Panc1 (cell line): ENCODE measurements around the gene FAM163A. TPM values are rescaled to one million over a fixed set of nuclear protein-coding genes. Genes with fewer than 3 reads are reported as not detected.

ENCODE experiments used
- ATAC-seq: fragments of 200-7000 bp; cut with Tn5 transposase; 2 replicates; pipeline ENCODE4 v1.9.1; 2020; ENCODE audit warnings: mild to moderate bottlenecking, moderate library complexity
- BruUV-seq: library from RNA; stranded (reverse); fragments of 400-500 nt; replicated peaks from 2 replicates; lab custom pipeline; 2021; lab: Mats Ljungman, UMichigan
- CTCF ChIA-PET: fragments of 300-600 bp; sonication (Branson Sonifier 250); formaldehyde crosslinking; loops from one replicate; lab custom pipeline; 2022; ENCODE audit warnings: antibody characterized with exemption; lab: Charles Lee
- POLR2A ChIA-PET: fragments of 300-600 bp; sonication (Branson Sonifier 250); formaldehyde crosslinking; loops from one replicate; lab custom pipeline; 2022; ENCODE audit warnings: antibody characterized with exemption; lab: Charles Lee
- DNase-seq: peaks from one replicate; pipeline ENCODE4 v3.0.0-alpha.2; 2010; ENCODE audit warnings: low read depth, low spot score
- H3K27ac ChIP-seq: 2 replicates; pipeline ENCODE4 v1.5.1; 2011; ENCODE audit warnings: mild to moderate bottlenecking, low read length, inconsistent platforms
- H3K27me3 ChIP-seq: fragments of 200-500 bp; sonication (Bioruptor generic); 2 replicates; pipeline ENCODE4 v1.6.0; 2014; ENCODE audit warnings: low read length, inconsistent platforms; ENCODE audit not compliant: control insufficient read depth, insufficient read depth
- H3K36me3 ChIP-seq: fragments of 200-500 bp; sonication (Bioruptor generic); 2 replicates; pipeline ENCODE4 v1.5.1; 2014; ENCODE audit warnings: inconsistent platforms, mild to moderate bottlenecking, low read length, moderate library complexity; ENCODE audit not compliant: control insufficient read depth, insufficient read depth
- H3K4me1 ChIP-seq: 2 replicates; pipeline ENCODE4 v1.5.1; 2011; ENCODE audit warnings: inconsistent platforms, mild to moderate bottlenecking, low read length, moderate library complexity; ENCODE audit not compliant: control insufficient read depth, insufficient read depth
- H3K4me3 ChIP-seq, 2 experiments: 2 replicates each; pipeline ENCODE4 v1.5.1; 2011 to 2012; ENCODE audit warnings: low read depth in 2 of 2, low read length in 2 of 2, mild to moderate bottlenecking in 2 of 2, inconsistent platforms in 1 of 2, moderate library complexity in 1 of 2
- H3K9me3 ChIP-seq: fragments of 200-500 bp; sonication (Bioruptor generic); 2 replicates; pipeline ENCODE4 v1.5.1; 2014; ENCODE audit warnings: low read depth, mild to moderate bottlenecking, inconsistent platforms, low read length, moderate library complexity; ENCODE audit not compliant: control insufficient read depth, insufficient read depth
- CTCF ChIP-seq: fragments of 450-650 bp; IDR thresholded peaks from 2 replicates; pipeline ENCODE4 v1.5.1; 2017; ENCODE audit warnings: mild to moderate bottlenecking
- POLR2AphosphoS5 ChIP-seq: IDR thresholded peaks from 2 replicates; pipeline ENCODE4 v1.6.1; 2012; ENCODE audit warnings: mild to moderate bottlenecking, low read depth, low read length, moderate library complexity
- REST ChIP-seq, 2 experiments: IDR thresholded peaks; 2 replicates each; pipeline ENCODE4 v1.6.1; 2011 to 2012; ENCODE audit warnings: low read depth in 2 of 2, control low read depth in 1 of 2, low read length in 1 of 2, mild to moderate bottlenecking in 1 of 2, moderate library complexity in 1 of 2; ENCODE audit not compliant: insufficient read depth in 1 of 2
- SIN3A ChIP-seq: IDR thresholded peaks from 2 replicates; pipeline ENCODE4 v1.6.1; 2012; ENCODE audit warnings: low read depth, mild to moderate bottlenecking, low read length, moderate library complexity, borderline replicate concordance; ENCODE audit not compliant: insufficient read depth
- TCF7L2 ChIP-seq: IDR thresholded peaks from 2 replicates; pipeline ENCODE4 v1.6.1; 2011; ENCODE audit warnings: mild to moderate bottlenecking, low read depth, low read length, inconsistent platforms
- in situ Hi-C: cut with HindIII; loops from 2 replicates; pipeline ENCODE4 v1.10.0; 2016; ENCODE audit warnings: low sequenced_read_pairs, low pct_unique_long_range_greater_than_20kb
- intact Hi-C: fragments of 100-400 bp; cut with micrococcal nuclease; formaldehyde crosslinking; loops from one replicate; pipeline ENCODE4 v1.10.0; 2022; ENCODE audit not compliant: unreplicated experiment
- total RNA-seq: library from RNA; stranded (reverse); gene quantifications from one replicate; pipeline ENCODE4 v1.2.1, GENCODE V29; 2021; ENCODE audit not compliant: unreplicated experiment

The FAM163A gene
- total RNA-seq, 1 experiment from 2014 or later, result not detected

GRCh38 chr1:179865377-179865776 lies 122.3 kb downstream of the FAM163A start:
- BruUV-seq, result no TSS peak
- Histone ChIP-seq H3K27ac (no peak overlapping the region), H3K27me3 (no peaks in the 10 kb centered on the region), H3K36me3 (peaks cover 21% of the 10 kb centered on the region), H3K9me3 (no peaks in the 10 kb centered on the region), H3K4me3 (no peak overlapping the region), H3K4me1 (no peaks in the 10 kb centered on the region)
- TF ChIP-seq REST (IDR thresholded peaks at IDR 0.05; ENCODE audit: insufficient read depth in 1 of 2, low read depth in 2 of 2, low read length in 1 of 2), result no peak
- TF ChIP-seq POLR2AphosphoS5, result no peak
- no peak for TF ChIP-seq SIN3A
- TF ChIP-seq TCF7L2, result no peak
- TF ChIP-seq CTCF, result no peak
- no peak for DNase-seq
- ATAC-seq, result no peak
- POLR2A ChIA-PET, result no interaction called here
- intact Hi-C loops (no loop called here), in situ Hi-C loops (no loop called here)
- CTCF ChIA-PET, result no interaction called here

Other genes with a start within 250 kb of the FAM163A start
- gene NPHS2, start 167.3 kb upstream of the FAM163A start, total RNA-seq, result not detected
- 2.4 TPM for gene TDRD5, start 151.5 kb upstream of the FAM163A start, total RNA-seq
- 94.9 TPM for gene TOR1AIP2, start 134.5 kb downstream of the FAM163A start, total RNA-seq
- gene TOR1AIP1, start 139.0 kb downstream of the FAM163A start, total RNA-seq, result 62.0 TPM
- gene CEP350, start 211.5 kb downstream of the FAM163A start, total RNA-seq, result 41.1 TPM